ENCODE measurements around the gene GARIN5A.

- TF ChIP-seq POLR2A (IDR thresholded peaks at IDR 0.05): no peak
- TF ChIP-seq, protein P1, sequence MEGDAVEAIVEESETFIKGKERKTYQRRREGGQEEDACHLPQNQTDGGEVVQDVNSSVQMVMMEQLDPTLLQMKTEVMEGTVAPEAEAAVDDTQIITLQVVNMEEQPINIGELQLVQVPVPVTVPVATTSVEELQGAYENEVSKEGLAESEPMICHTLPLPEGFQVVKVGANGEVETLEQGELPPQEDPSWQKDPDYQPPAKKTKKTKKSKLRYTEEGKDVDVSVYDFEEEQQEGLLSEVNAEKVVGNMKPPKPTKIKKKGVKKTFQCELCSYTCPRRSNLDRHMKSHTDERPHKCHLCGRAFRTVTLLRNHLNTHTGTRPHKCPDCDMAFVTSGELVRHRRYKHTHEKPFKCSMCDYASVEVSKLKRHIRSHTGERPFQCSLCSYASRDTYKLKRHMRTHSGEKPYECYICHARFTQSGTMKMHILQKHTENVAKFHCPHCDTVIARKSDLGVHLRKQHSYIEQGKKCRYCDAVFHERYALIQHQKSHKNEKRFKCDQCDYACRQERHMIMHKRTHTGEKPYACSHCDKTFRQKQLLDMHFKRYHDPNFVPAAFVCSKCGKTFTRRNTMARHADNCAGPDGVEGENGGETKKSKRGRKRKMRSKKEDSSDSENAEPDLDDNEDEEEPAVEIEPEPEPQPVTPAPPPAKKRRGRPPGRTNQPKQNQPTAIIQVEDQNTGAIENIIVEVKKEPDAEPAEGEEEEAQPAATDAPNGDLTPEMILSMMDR (IDR thresholded peaks at IDR 0.05): no peak
Observed at GRCh38 chr19:50435221-50435620, 41.4 kb downstream of the GARIN5A start.

Measured in adrenal gland (tissue), 5 donors.